Loucy (cell line): Measurements from ENCODE around the gene THEM5.

ENCODE experiments used
- H2AFZ ChIP-seq: fragments of 200-600 bp; sonication (generic); 2 replicates; pipeline ENCODE4 v1.6.0; 2016; ENCODE audit warnings: antibody characterized with exemption, mild to moderate bottlenecking, low read length, moderate library complexity
- H3F3A ChIP-seq: fragments of 200-600 bp; 2 replicates; pipeline ENCODE4 v1.6.0; 2016; ENCODE audit warnings: antibody characterized with exemption, low read depth, mild to moderate bottlenecking
- H3K27me3 ChIP-seq: fragments of 200-600 bp; sonication (generic); 2 replicates; pipeline ENCODE4 v1.6.1; 2014; ENCODE audit warnings: low read length, mild to moderate bottlenecking; ENCODE audit not compliant: insufficient read depth, poor library complexity, severe bottlenecking
- H3K36me3 ChIP-seq: fragments of 200-600 bp; sonication (generic); 2 replicates; pipeline ENCODE4 v1.6.1; 2016; ENCODE audit warnings: low read length; ENCODE audit not compliant: insufficient read depth
- H3K4me1 ChIP-seq: fragments of 200-600 bp; sonication (generic); 2 replicates; pipeline ENCODE4 v1.5.1; 2014; ENCODE audit warnings: low read length, mild to moderate bottlenecking; ENCODE audit not compliant: insufficient read depth, poor library complexity, severe bottlenecking
- H3K4me2 ChIP-seq: fragments of 200-600 bp; sonication (generic); 2 replicates; pipeline ENCODE4 v1.6.0; 2014; ENCODE audit warnings: antibody characterized with exemption, low read length, low read depth, mild to moderate bottlenecking; ENCODE audit not compliant: poor library complexity, severe bottlenecking
- H3K4me3 ChIP-seq: fragments of 200-600 bp; sonication (generic); 2 replicates; pipeline ENCODE4 v1.5.1; 2014; ENCODE audit warnings: low read length, mild to moderate bottlenecking, mixed read lengths; ENCODE audit not compliant: poor library complexity, severe bottlenecking
- H3K79me2 ChIP-seq: fragments of 200-600 bp; sonication (generic); 2 replicates; pipeline ENCODE4 v1.6.1; 2014; ENCODE audit warnings: low read length; ENCODE audit not compliant: insufficient read depth
- H3K9ac ChIP-seq: fragments of 200-600 bp; sonication (generic); 2 replicates; pipeline ENCODE4 v1.6.0; 2014; ENCODE audit warnings: mild to moderate bottlenecking, low read depth, low read length, moderate library complexity; ENCODE audit not compliant: poor library complexity, severe bottlenecking
- H3K9me2 ChIP-seq: fragments of 200-600 bp; sonication (generic); replicated peaks from 2 replicates; pipeline ENCODE4 v1.6.1; 2016; ENCODE audit warnings: low read depth, low read length, mixed read lengths
- H3K9me3 ChIP-seq: fragments of 200-600 bp; sonication (generic); 2 replicates; pipeline ENCODE4 v1.6.1; 2014; ENCODE audit warnings: mild to moderate bottlenecking, antibody characterized with exemption, low read length, low read depth; ENCODE audit not compliant: insufficient read depth
- H4K20me1 ChIP-seq: fragments of 200-600 bp; sonication (generic); 2 replicates; pipeline ENCODE4 v1.6.0; 2014; ENCODE audit warnings: antibody characterized with exemption, low read length, mild to moderate bottlenecking; ENCODE audit not compliant: insufficient read depth, poor library complexity, severe bottlenecking
- CTCF ChIP-seq: fragments of 200-600 bp; sonication (generic); conservative IDR thresholded peaks from 2 replicates; pipeline ENCODE4 v1.5.1; 2014; ENCODE audit warnings: mild to moderate bottlenecking, antibody characterized with exemption, low read length
- EZH2phosphoT487 ChIP-seq: fragments of 200-600 bp; IDR thresholded peaks from 2 replicates; pipeline ENCODE4 v1.6.1; 2018; ENCODE audit warnings: antibody characterized with exemption, mild to moderate bottlenecking, moderate library complexity, borderline replicate concordance

The THEM5 gene

GRCh38 chr1:151807131-151807530 is 46.4 kb downstream of the THEM5 start:
- no peak for TF ChIP-seq EZH2phosphoT487
- no peak for TF ChIP-seq CTCF
- no peaks in the 10 kb centered on the region for H3K9me2 ChIP-seq
- no peaks in the 10 kb centered on the region for H3K9me3 ChIP-seq
- H2AFZ ChIP-seq, result no peak overlapping the region
- H3K9ac ChIP-seq, result no peak overlapping the region
- no peak overlapping the region for H3K4me3 ChIP-seq
- H3K79me2 ChIP-seq, result no peaks in the 10 kb centered on the region
- H3K36me3 ChIP-seq, result no peaks in the 10 kb centered on the region
- no peaks in the 10 kb centered on the region for H3K4me1 ChIP-seq
- no peak overlapping the region for H3K4me2 ChIP-seq
- H4K20me1 ChIP-seq, result no peaks in the 10 kb centered on the region
- H3K27me3 ChIP-seq, result no peaks in the 10 kb centered on the region
- H3F3A ChIP-seq, result no peaks in the 10 kb centered on the region

GRCh38 chr1:151806170-151806569 is 47.3 kb downstream of the THEM5 start:
- H3F3A ChIP-seq, result no peaks in the 10 kb centered on the region
- H2AFZ ChIP-seq, result no peak overlapping the region
- no peak overlapping the region for H3K4me2 ChIP-seq
- H3K79me2 ChIP-seq, result no peaks in the 10 kb centered on the region
- H3K36me3 ChIP-seq, result no peaks in the 10 kb centered on the region
- no peaks in the 10 kb centered on the region for H3K9me3 ChIP-seq
- TF ChIP-seq CTCF (no peak), EZH2phosphoT487 (no peak)
- no peaks in the 10 kb centered on the region for H3K4me1 ChIP-seq
- H3K27me3 ChIP-seq, result no peaks in the 10 kb centered on the region
- H3K9ac ChIP-seq, result no peak overlapping the region
- no peaks in the 10 kb centered on the region for H4K20me1 ChIP-seq
- no peak overlapping the region for H3K4me3 ChIP-seq
- no peaks in the 10 kb centered on the region for H3K9me2 ChIP-seq

- Histone ChIP-seq H3K4me1 (no peaks in the 10 kb centered on the region), H3K27me3 (no peaks in the 10 kb centered on the region), H3K36me3 (no peaks in the 10 kb centered on the region), H3K4me2 (no peak within 1 kb of the TSS), H3K9me2 (no peaks in the 10 kb centered on the region), H3K79me2 (no peaks in the 10 kb centered on the region), H3K9ac (no peak within 1 kb of the TSS), H2AFZ (no peak within 1 kb of the TSS), H3F3A (no peaks in the 10 kb centered on the region), H3K9me3 (no peaks in the 10 kb centered on the region), H4K20me1 (no peaks in the 10 kb centered on the region), H3K4me3 (no peak within 1 kb of the TSS)
- TF ChIP-seq CTCF, result no peak
- no peak for TF ChIP-seq EZH2phosphoT487
These were observed 48.3 kb downstream of the THEM5 start, which contains the start of gene LINGO4 for GRCh38 chr1:151805066-151805820. TSS of gene LINGO4 (minus strand) at chr1:151805419. CDS start at chr1:151802704, 2,715 bp downstream.
